Measurements from ENCODE around the gene ZDHHC1.
"Not testable (repeated sequence)": the region's sequence is repeated elsewhere in the genome, so short reads cannot be mapped to it uniquely, and the experiment has no call there.

Gene ZDHHC1

GRCh38 chr16:67430504-67430976, 14.3 kb upstream of the ZDHHC1 start:
- DNase-seq, result no peak

DNA sequence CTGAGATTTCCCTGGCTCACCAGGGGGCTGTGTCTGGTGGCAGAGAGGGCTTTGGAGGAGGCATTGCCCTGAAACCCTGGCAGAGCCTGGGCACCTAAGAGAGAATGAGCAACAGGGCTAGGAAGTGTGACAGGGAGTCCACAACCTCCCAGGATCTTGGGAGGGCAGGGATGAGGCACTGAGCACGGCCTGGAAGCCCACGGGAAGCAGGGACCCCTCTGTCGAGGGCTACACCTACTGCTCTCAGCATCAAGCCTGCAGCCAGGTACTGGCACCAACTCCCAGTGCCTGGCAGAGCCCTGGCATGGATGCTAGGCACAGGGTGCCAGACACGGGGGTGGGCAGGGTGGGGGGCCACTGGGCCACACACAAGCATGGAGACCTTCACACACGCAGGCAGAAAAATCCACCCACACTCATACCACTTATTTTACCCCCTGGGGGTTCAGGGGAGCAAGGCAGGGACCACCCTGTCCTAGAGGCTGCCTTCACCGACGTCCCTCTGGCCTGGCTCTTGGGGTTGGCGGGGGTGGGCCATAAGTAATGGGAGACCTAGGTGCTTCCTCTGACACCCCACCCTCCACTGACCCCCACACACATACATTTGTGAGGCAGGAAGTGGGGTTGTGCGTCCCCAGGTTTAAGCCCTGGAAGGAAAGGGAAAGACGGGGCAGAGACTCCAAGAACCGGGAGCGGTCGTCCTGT, 13.7 kb upstream of the ZDHHC1 start:
- no peak for DNase-seq

DNA sequence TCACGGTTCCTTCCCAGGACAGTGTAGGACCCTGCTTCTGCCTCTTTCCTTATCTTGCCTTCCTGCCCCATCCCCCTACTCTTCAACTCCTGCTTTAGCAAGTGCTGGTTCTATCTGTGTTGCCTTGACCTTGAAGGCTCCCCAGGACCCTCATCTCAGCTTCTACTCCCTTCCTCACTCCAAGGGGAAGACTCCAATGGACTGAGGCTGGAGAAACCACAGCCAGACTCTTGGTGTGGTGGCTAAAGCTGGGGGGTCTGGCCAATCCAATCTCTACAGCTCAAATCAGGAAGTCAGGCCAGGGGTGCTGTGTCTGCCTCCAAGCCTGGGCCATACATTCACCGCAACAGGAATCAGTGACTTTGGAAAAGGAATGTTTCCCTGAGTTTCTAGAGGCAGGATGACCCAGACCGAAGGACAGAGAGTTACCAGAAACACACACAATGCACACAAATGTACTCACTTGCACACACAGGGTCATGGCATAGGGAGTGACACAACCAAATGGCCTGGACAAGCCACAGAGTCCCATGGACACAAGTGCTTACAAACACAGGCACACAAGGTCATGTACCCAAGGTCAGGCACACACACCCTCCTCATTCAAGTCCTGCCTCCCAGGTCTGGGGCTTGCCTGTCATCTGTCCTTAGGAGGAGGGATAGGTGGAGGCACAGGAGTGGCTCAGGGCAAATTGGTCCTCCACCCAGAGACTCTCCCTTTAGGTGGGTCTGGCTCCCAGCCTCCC, 12.9 kb upstream of the ZDHHC1 start:
- DNase-seq, result no peak

- peak; percentile 31 for DNase-seq
Measured at GRCh38 chr16:67428146-67428731, 12.0 kb upstream of the ZDHHC1 start.

GRCh38 chr16:67426950-67427349, 10.7 kb upstream of the ZDHHC1 start:
- no peak for DNase-seq

- no peak for DNase-seq
Measured at GRCh38 chr16:67426022-67426421, 9.7 kb upstream of the ZDHHC1 start.

GRCh38 chr16:67425580-67425979, 9.3 kb upstream of the ZDHHC1 start:
- no peak for DNase-seq

DNA sequence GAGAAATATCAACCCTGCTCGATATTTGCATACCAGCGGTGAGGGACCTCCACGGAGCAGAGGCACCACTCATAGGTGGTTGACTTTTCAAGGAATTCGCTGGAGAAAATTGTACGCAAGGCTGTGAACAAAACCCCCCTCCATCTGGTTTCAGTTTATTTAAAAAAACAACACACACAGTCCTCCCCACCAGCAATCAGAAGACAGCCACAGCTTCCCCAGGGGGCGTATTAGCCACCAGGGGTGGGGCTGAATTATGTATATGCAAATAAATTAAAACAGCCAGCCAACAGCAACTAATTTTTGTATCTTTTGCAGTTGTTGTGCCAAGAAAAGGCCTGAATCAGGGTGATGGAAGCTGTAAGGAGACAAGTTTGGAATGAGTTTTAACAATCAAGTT, 8.8 kb upstream of the ZDHHC1 start:
- no peak for DNase-seq

- DNase-seq, result no peak
Measured at GRCh38 chr16:67424261-67424615, 8.0 kb upstream of the ZDHHC1 start.

GRCh38 chr16:67423611-67424260, 7.5 kb upstream of the ZDHHC1 start:
- DNase-seq, result no peak

DNA sequence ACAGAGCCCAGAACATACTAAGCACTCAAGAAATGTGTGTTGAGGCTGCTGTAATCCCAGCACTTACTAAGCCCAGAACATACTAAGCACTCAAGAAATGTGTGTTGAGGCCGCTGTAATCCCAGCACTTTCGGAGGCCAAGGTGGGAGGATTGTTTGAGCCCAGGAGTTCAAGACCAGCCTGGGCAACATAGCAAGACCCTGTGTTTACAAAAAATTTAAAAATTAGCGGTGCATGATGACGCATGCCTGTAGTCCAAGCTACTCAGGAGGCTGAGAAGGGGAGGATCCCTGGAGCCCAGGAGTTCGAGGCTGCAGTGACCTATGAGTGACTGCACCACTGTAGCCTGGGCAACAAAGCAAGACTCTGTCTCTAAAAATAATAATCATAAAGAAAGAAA, 6.7 kb upstream of the ZDHHC1 start:
- DNase-seq, result no peak

GRCh38 chr16:67421030-67421429, 4.8 kb upstream of the ZDHHC1 start:
- no peak for DNase-seq

- DNase-seq, result no peak
Measured at GRCh38 chr16:67419931-67420330, 3.7 kb upstream of the ZDHHC1 start.

DNA sequence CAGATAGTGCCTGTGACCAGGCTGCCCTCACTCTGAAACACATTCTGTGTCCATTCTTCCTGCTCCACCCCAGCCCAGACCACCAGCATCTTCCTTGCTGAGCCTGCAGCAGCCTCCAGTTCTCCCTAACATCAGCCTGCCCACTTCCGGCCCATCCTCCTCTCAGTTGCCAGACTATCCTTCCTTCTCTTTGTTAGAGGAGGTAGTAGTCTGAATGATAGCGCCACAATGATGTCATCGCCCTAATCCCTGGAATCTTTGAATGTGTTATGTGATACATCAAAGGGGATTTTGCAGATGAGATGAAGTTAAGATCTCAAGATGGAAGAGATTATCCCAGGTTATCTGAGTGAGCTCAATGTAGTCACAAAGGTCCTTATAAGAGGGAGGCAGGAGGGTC, 3.2 kb upstream of the ZDHHC1 start:
- no peak for DNase-seq

- DNase-seq, result no peak
Measured at GRCh38 chr16:67417333-67418061, 1.2 kb upstream of the ZDHHC1 start.

GRCh38 chr16:67415421-67415820, 856 bp downstream of the ZDHHC1 start:
- not testable (repeated sequence) for DNase-seq

DNA sequence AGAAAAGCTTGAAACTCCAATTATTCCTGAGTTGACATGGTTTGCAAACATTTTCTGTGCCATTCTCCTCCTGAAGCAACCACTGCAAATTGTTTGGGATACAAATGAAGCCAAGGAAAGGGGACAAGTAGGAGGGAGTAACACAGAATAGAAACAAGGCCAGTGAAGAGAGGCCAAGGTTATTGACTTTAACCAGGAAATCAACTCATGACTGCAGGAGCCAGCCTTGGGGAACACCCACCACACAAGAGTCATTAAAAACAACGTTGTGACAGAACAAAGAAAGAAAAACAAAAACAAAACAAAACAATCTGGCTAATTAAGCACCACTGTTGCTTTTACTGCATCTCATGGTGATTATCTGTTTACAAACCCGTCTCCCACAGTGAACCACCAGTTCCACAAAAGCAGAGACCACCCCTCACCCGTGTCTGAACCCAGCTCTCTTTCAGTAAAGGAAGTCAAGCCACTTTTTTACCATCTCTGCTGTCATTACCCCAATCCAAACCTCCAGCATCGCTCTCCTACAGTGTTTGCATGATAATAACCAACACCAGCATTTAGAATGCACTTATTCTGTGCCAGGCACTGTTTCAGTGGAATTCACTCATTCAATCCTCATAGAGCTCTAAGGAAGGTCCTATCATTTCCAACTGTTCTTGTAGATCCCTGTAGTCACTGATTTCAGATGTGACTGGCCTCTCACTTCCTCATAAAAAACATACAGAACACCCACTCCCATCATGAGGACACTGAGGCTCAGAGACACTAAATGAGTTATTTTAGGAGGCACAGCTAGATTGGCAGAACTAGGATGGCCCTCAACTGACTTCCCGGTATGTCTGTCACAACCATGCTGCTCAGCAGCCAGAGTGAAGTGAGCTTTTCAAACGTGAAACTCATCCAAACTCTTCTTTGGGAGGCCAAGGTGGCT, 2.0 kb downstream of the ZDHHC1 start:
- no peak for DNase-seq

GRCh38 chr16:67412294-67412693, 4.0 kb downstream of the ZDHHC1 start:
- DNase-seq, result no peak

DNA sequence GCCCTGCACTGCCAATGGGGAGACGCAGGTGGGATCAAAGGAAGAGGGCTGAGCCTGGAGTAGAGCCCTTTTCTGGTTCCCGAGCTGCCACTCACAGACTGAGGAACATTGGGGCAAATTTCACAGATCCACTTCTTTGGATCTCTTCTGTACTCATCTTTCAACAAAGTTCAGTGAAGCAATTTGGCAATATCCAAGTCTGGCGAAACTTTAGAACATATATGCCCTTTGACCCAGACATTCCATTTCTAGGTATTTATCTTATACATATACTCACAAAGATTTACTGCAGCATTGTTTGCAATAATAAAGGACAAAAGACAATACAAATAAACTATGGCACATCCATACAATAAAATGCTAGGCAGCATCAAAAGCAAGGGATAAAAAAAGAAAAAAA, 4.9 kb downstream of the ZDHHC1 start:
- no peak for DNase-seq

DNA sequence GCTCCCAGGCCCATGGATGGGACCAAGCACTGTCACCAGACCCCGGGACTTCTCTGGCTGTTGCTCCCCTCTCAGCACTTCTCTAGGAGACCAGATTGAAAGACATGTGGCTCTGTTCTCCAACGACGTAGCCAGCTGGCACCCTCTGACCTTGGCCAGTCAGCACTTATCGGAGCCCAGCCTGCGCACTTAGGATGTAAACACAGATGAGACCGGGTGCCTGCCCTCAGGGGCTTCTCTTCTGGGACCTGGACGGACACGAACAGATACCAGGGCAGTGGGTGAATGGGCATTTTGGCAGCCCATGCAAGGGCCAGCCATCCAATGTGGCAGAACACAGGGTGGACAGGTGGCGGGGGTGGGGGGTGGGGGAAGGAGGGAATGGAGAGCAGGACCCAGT, 6.6 kb downstream of the ZDHHC1 start:
- DNase-seq, result no peak

GRCh38 chr16:67407788-67408452, 8.4 kb downstream of the ZDHHC1 start:
- no peak for DNase-seq
